H9 (cell line): Measurements from ENCODE around the gene PCYT1B. TPM values are rescaled to one million over a fixed set of nuclear protein-coding genes. Genes with fewer than 3 reads are reported as not detected.

Experiments
- DNase-seq: peaks from one replicate; pipeline ENCODE4 v3.0.0-alpha.2; 2017
- H2AFZ ChIP-seq: one replicate; pipeline ENCODE4 v1.6.1; 2013; ENCODE audit warnings: mild to moderate bottlenecking, low read length, control low read depth, moderate library complexity
- H2AK5ac ChIP-seq: 2 replicates; pipeline ENCODE4 v1.6.1; 2013; ENCODE audit warnings: low read length, control low read depth, mixed read lengths; ENCODE audit not compliant: insufficient read length
- H2BK120ac ChIP-seq: one replicate; pipeline ENCODE4 v1.6.1; 2013; ENCODE audit warnings: low read depth, mild to moderate bottlenecking, low read length, control low read depth, inconsistent platforms; ENCODE audit not compliant: poor library complexity, severe bottlenecking
- H2BK12ac ChIP-seq: 2 replicates; pipeline ENCODE4 v1.6.1; 2013; ENCODE audit warnings: low read length, control low read depth, mixed read lengths, low read depth; ENCODE audit not compliant: insufficient read length
- H2BK15ac ChIP-seq: 2 replicates; pipeline ENCODE4 v1.6.1; 2013; ENCODE audit warnings: low read depth, low read length, control low read depth
- H2BK20ac ChIP-seq: one replicate; pipeline ENCODE4 v1.6.1; 2013; ENCODE audit warnings: low read depth, mild to moderate bottlenecking, low read length, control low read depth, inconsistent platforms; ENCODE audit not compliant: poor library complexity, severe bottlenecking
- H2BK5ac ChIP-seq: 2 replicates; pipeline ENCODE4 v1.6.1; 2013; ENCODE audit warnings: low read length, control low read depth, mixed read lengths; ENCODE audit not compliant: insufficient read length
- H3K14ac ChIP-seq: 2 replicates; pipeline ENCODE4 v1.6.1; 2013; ENCODE audit warnings: low read length, control low read depth; ENCODE audit not compliant: insufficient read depth
- H3K18ac ChIP-seq: 2 replicates; pipeline ENCODE4 v1.6.1; 2013; ENCODE audit warnings: low read depth, mild to moderate bottlenecking, mixed read lengths, low read length, control low read depth; ENCODE audit not compliant: insufficient read length
- H3K23ac ChIP-seq: 2 replicates; pipeline ENCODE4 v1.6.1; 2013; ENCODE audit warnings: low read length, control low read depth, mixed read lengths, low read depth; ENCODE audit not compliant: insufficient read length
- H3K23me2 ChIP-seq: 2 replicates; pipeline ENCODE4 v1.6.1; 2013; ENCODE audit warnings: low read depth, mild to moderate bottlenecking, mixed read lengths, low read length, control low read depth; ENCODE audit not compliant: insufficient read length, poor library complexity, severe bottlenecking
- H3K27ac ChIP-seq: 2 replicates; pipeline ENCODE4 v1.5.1; 2013; ENCODE audit warnings: low read length, control low read depth, mixed read lengths, low read depth; ENCODE audit not compliant: insufficient read length
- H3K27me3 ChIP-seq: 2 replicates; pipeline ENCODE4 v1.6.1; 2013; ENCODE audit warnings: low read length, control low read depth, inconsistent platforms; ENCODE audit not compliant: insufficient read depth
- H3K4ac ChIP-seq: 2 replicates; pipeline ENCODE4 v1.6.1; 2013; ENCODE audit warnings: low read depth, mild to moderate bottlenecking, control low read depth, inconsistent platforms, low read length, moderate library complexity
- H3K4me1 ChIP-seq: 2 replicates; pipeline ENCODE4 v1.6.1; 2013; ENCODE audit warnings: low read length, control low read depth, inconsistent platforms; ENCODE audit not compliant: insufficient read depth
- H3K4me2 ChIP-seq: 2 replicates; pipeline ENCODE4 v1.6.1; 2013; ENCODE audit warnings: low read length, control low read depth, mixed read lengths; ENCODE audit not compliant: insufficient read length, insufficient read depth
- H3K56ac ChIP-seq: 2 replicates; pipeline ENCODE4 v1.6.1; 2013; ENCODE audit warnings: low read depth, mild to moderate bottlenecking, mixed read lengths, low read length, control low read depth; ENCODE audit not compliant: insufficient read length
- H3K79me1 ChIP-seq: 2 replicates; pipeline ENCODE4 v1.6.1; 2013; ENCODE audit warnings: low read depth, mild to moderate bottlenecking, moderate library complexity, low read length, control low read depth, inconsistent platforms; ENCODE audit not compliant: insufficient read depth, poor library complexity, severe bottlenecking
- H3K79me2 ChIP-seq: 2 replicates; pipeline ENCODE4 v1.6.1; 2013; ENCODE audit warnings: low read length, control low read depth, inconsistent platforms; ENCODE audit not compliant: insufficient read depth
- H3K9ac ChIP-seq: 2 replicates; pipeline ENCODE4 v1.6.1; 2013; ENCODE audit warnings: low read length, control low read depth, mixed read lengths; ENCODE audit not compliant: insufficient read length; ENCODE audit errors: extremely low read depth
- H3K9me3 ChIP-seq: one replicate; pipeline ENCODE4 v1.6.1; 2013; ENCODE audit warnings: low read depth, low read length, inconsistent platforms; ENCODE audit not compliant: control insufficient read depth
- H3T11ph ChIP-seq: one replicate; pipeline ENCODE4 v1.6.1; 2013; ENCODE audit warnings: mild to moderate bottlenecking, low read length, control low read depth, inconsistent platforms
- H4K20me1 ChIP-seq: one replicate; pipeline ENCODE4 v1.6.1; 2013; ENCODE audit not compliant: control insufficient read depth, insufficient read length, insufficient read depth
- H4K5ac ChIP-seq: 2 replicates; pipeline ENCODE4 v1.6.1; 2013; ENCODE audit warnings: low read depth, mild to moderate bottlenecking, mixed read lengths, low read length, control low read depth; ENCODE audit not compliant: insufficient read length
- H4K8ac ChIP-seq: replicated peaks from 2 replicates; pipeline ENCODE4 v1.6.1; 2013; ENCODE audit warnings: low read length, control low read depth, mixed read lengths, low read depth; ENCODE audit not compliant: insufficient read length
- H4K91ac ChIP-seq: 2 replicates; pipeline ENCODE4 v1.6.1; 2013; ENCODE audit warnings: low read depth, mild to moderate bottlenecking, moderate library complexity, mixed read lengths, low read length, control low read depth; ENCODE audit not compliant: insufficient read length
- H3K27ac Mint-ChIP-seq, 3 experiments: 2 replicates in 2 of 3; 3 replicates in 1 of 3; pipeline ENCODE4 v1.8.0; 2020 to 2021; ENCODE audit warnings: mixed read lengths in 3 of 3, mild to moderate bottlenecking in 1 of 3, moderate library complexity in 1 of 3
- H3K27me3 Mint-ChIP-seq: 2 replicates; pipeline ENCODE4 v1.8.0; 2021; ENCODE audit warnings: low read depth, mild to moderate bottlenecking, moderate library complexity, mixed read lengths
- H3K36me3 Mint-ChIP-seq, 3 experiments: 2 replicates in 2 of 3; 3 replicates in 1 of 3; pipeline ENCODE4 v1.8.0; 2020 to 2021; ENCODE audit warnings: low read depth in 3 of 3, mixed read lengths in 3 of 3; ENCODE audit not compliant: insufficient read depth in 1 of 3
- H3K4me1 Mint-ChIP-seq, 2 experiments: 2 replicates each; pipeline ENCODE4 v1.8.0; 2020; ENCODE audit warnings: mixed read lengths in 2 of 2
- H3K4me3 Mint-ChIP-seq, 2 experiments: 2 replicates in 1 of 2; 3 replicates in 1 of 2; pipeline ENCODE4 v1.8.0; 2020 to 2021; ENCODE audit warnings: mild to moderate bottlenecking in 2 of 2, mixed read lengths in 2 of 2, moderate library complexity in 1 of 2
- H3K9me3 Mint-ChIP-seq, 2 experiments: 2 replicates in 1 of 2; 3 replicates in 1 of 2; pipeline ENCODE4 v1.8.0; 2020; ENCODE audit warnings: mild to moderate bottlenecking in 2 of 2, mixed read lengths in 2 of 2, moderate library complexity in 1 of 2
- WGBS: extraction: QIAGEN DNeasy Blood & Tissue Kit; methylation state at CpG from one replicate; pipeline ENCODE4 v1.1.7; 2013; ENCODE audit warnings: missing lambda C conversion rate, low lambda C conversion rate, mixed read lengths; ENCODE audit not compliant: insufficient read length; ENCODE audit errors: extremely low coverage; 5-methylcytosine and 5-hydroxymethylcytosine counted together
- total RNA-seq: library from RNA; stranded (reverse); gene quantifications from 2 replicates; pipeline ENCODE4 v1.2.1, GENCODE V29; 2021
- TF ChIP-seq, protein P1 (sequence below): fragments of 200-600 bp; sonication (generic); conservative IDR thresholded peaks from 3 replicates; pipeline ENCODE4 v1.8.0; 2021; ENCODE audit warnings: antibody characterized with exemption, mild to moderate bottlenecking

Gene PCYT1B
- total RNA-seq, 1 experiment from 2014 or later = 29.1 TPM

DNA sequence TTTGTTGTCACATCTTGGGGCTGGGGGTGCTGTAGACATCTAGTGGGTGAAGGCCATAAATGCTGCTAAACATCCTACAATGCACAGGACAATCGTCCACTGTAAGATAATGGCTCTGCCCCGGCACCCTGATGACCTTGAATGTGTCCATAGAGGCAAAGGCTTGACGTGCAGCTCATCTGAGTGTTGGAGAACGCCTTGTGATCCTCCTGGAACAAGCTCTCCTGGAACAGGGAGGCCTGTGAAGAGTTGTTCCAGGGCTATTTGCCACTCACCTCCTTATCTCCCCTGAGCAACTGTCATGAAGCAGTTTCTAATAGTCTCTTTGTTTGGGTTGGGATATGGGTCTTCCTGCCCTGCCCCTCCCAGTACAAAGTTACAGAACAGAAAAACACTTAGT, 15.2 kb upstream of the PCYT1B start:
- Histone ChIP-seq H2BK12ac (no peak overlapping the region), H3K9me3 (no peaks in the 10 kb centered on the region), H3K4ac (no peak overlapping the region), H2BK5ac (no peak overlapping the region), H3K27me3 (no peaks in the 10 kb centered on the region; the same call in 1 of the 2 replicates), H2AK5ac (no peak overlapping the region), H3K14ac (no peak overlapping the region), H4K5ac (no peak overlapping the region), H4K20me1 (no peaks in the 10 kb centered on the region), H2AFZ (no peak overlapping the region), H3K9ac (no peak overlapping the region), H3K23ac (no peak overlapping the region), H3K4me1 (no peaks in the 10 kb centered on the region; the same call in 1 of the 2 replicates), H2BK15ac (no peak overlapping the region), H3K79me2 (no peaks in the 10 kb centered on the region), H3T11ph (no peak overlapping the region), H3K56ac (no peak overlapping the region), H3K4me2 (no peak overlapping the region), H2BK120ac (no peak overlapping the region), H4K91ac (no peak overlapping the region), H3K27ac (no peak overlapping the region), H3K23me2 (no peaks in the 10 kb centered on the region), H3K79me1 (no peaks in the 10 kb centered on the region), H3K18ac (no peak overlapping the region), H4K8ac (no peak overlapping the region), H2BK20ac (no peak overlapping the region)
- peaks cover 19 to 23% of the 10 kb centered on the region in 2 experiments for H3K4me1 Mint-ChIP-seq
- H3K4me3 Mint-ChIP-seq = no peak overlapping the region
- H3K27me3 Mint-ChIP-seq = peaks cover 4% of the 10 kb centered on the region; the same call in 1 of the 2 replicates
- TF ChIP-seq, protein P1, sequence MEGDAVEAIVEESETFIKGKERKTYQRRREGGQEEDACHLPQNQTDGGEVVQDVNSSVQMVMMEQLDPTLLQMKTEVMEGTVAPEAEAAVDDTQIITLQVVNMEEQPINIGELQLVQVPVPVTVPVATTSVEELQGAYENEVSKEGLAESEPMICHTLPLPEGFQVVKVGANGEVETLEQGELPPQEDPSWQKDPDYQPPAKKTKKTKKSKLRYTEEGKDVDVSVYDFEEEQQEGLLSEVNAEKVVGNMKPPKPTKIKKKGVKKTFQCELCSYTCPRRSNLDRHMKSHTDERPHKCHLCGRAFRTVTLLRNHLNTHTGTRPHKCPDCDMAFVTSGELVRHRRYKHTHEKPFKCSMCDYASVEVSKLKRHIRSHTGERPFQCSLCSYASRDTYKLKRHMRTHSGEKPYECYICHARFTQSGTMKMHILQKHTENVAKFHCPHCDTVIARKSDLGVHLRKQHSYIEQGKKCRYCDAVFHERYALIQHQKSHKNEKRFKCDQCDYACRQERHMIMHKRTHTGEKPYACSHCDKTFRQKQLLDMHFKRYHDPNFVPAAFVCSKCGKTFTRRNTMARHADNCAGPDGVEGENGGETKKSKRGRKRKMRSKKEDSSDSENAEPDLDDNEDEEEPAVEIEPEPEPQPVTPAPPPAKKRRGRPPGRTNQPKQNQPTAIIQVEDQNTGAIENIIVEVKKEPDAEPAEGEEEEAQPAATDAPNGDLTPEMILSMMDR = no peak
- H3K9me3 Mint-ChIP-seq = no peaks in the 10 kb centered on the region
- no peaks in the 10 kb centered on the region for H3K36me3 Mint-ChIP-seq
- H3K27ac Mint-ChIP-seq = no peak overlapping the region
- WGBS = no CpG with 5 or more reads among the region's 4 CpGs
- no peak for DNase-seq
